HG03108 (cell line): ENCODE results near the gene TMEM14C.
"Not testable (repeated sequence)": the region's sequence is repeated elsewhere in the genome, so short reads cannot be mapped to it uniquely, and the experiment has no call there.

Experiments
- ATAC-seq: cut with Tn5 transposase; IDR thresholded peaks from one replicate; pipeline ENCODE4 v1.9.1; 2021; ENCODE audit warnings: moderate library complexity; ENCODE audit not compliant: unreplicated experiment

TMEM14C gene

DNA sequence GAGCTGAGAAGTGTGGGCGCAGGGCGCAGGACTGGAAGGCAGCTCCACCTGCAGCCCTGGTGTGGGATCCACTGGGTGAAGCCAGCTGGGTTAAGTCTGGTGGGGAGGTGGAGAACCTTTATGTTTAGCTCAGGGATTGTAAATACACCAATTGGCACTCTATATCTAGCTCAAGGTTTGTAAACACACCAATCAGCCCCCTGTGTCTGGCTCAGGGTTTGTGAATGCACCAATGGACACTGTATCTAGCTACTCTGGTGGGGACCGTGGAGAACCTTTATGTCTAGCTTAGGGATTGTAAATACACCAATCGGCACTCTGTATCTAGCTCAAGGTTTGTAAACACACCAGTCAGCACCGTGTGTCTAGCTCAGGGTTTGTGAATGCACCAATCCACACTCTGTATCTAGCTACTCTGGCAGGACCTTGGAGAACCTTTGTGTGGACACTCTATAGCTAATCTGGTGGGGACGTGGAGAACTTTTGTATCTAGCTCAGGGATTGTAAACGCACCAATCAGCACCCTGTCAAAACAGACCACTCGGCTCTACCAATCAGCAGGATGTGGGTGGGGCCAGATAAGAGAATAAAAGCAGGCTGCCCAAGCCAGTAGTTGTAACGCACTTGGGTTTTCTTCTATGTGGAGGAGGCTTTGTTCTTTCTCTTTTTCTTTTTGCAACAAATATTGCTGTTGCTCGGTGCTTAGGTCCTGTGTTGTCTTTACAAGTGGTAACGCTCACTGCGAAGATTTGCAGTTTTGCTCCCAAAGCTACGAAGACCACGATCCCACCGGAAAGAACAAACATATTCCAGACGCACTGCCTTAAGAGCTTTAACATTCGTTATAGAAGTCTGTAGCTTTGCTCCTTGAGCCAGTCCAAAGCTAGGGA is 1.7 kb upstream of the TMEM14C start:
- not testable (repeated sequence) for ATAC-seq

DNA sequence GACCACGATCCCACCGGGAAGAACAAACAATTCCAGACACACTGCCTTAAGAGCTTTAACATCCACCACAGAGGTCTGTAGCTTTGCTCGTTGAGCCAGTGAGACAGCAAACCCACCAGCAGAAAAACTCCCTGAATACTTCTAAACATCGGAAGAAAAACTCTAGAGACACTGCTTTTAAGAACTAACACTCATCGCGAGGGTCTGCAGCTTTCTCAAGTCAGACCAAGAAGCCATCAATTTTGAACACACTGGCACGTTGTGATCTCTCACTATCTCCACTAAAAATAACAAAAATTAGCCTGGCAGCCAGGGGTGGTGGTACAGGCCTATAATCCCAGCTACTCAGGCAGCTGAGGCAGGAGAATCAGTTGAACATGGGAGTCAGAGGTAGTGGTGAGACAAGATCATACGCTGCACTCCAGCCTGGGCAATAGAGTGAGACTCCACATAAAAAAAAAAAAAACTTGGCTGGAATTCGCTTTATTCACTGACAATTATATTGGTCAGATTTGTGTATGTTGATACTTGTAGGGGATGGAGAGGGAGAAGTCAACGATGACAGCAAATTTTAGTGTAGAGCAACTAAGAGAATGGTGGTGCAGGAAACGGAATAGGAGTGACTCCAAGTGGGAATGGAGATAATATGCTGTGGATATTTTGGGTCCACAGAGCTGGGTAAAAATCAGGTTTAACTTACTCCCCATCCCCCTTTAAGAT is 860 bp upstream of the TMEM14C start:
- no peak for ATAC-seq

GRCh38 chr6:10722570-10722819 is 375 bp upstream of the TMEM14C start:
- no peak for ATAC-seq

DNA sequence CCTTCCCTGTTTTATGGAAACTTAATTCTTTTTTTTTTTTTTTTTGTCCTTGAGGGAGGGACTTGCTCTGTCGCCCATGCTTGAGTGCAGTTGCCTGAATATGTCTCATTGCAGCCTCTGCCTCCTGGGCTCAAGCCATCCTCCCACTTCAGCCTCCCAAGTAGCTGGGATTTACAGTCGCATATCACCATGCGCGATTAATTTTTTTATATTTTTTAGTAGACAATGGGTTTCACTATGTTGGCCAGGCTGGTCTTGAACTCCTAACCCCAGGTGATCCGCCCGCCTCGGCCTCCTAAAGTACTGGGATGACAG is 654 bp downstream of the TMEM14C start:
- no peak for ATAC-seq

- ATAC-seq, result no peak
These were observed 2.2 kb downstream of the TMEM14C start for GRCh38 chr6:10725044-10725443.

DNA sequence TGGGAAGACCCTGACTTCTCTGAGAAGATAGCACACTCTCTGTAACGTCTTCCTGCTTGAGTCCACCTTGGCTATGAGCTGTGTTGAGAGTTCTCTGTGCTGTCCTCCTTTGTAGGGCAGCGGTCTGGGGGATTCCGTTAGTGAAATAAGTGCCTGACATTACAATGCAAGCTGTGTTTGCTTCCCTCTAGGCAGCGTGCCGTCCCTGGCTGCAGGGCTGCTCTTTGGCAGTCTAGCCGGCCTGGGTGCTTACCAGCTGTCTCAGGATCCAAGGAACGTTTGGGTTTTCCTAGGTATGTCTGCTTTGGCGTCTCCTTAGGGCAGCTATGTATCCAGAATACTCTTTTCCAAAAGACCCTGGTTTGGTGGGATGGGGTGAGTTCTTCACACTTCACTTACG is 2.8 kb downstream of the TMEM14C start:
- ATAC-seq, result no peak

- ATAC-seq, result no peak
These were observed 7.4 kb downstream of the TMEM14C start for GRCh38 chr6:10730254-10730653.

DNA sequence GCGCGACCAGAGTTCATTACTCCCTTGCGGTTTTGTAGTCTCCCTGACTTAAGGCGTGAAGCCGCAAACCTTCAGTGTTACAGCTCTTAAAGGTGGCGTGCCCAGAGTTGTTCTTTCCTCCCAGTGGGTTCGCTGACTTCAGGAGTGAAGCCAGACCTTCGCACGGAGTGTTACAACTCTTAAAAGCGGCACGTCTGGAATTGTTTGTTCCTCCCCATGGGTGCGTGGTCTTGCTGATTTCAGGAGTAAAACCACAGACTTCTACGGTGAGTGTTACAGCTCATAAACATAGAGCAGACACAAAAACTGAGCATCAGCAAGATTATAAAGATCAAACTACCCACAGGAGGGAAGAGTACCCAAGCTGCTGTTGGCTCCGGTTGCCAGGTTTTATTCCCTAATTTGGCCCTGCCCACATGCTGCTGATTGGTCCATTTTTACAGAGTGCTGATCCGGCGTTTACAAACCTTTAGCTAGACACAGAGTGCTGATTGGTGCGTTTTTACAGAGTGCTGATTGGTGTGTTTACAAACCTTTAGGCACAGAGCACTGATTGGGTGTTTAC is 10.4 kb downstream of the TMEM14C start:
- ATAC-seq, result no peak

- no peak for ATAC-seq
These were observed 11.0 kb downstream of the TMEM14C start for GRCh38 chr6:10733863-10734262.

- no peak for ATAC-seq
These were observed 13.9 kb downstream of the TMEM14C start for GRCh38 chr6:10736731-10737130.

GRCh38 chr6:10740061-10740460 is 17.2 kb downstream of the TMEM14C start:
- no peak for ATAC-seq

- not testable (repeated sequence) for ATAC-seq
These were observed 18.8 kb downstream of the TMEM14C start for GRCh38 chr6:10741643-10742042.

DNA sequence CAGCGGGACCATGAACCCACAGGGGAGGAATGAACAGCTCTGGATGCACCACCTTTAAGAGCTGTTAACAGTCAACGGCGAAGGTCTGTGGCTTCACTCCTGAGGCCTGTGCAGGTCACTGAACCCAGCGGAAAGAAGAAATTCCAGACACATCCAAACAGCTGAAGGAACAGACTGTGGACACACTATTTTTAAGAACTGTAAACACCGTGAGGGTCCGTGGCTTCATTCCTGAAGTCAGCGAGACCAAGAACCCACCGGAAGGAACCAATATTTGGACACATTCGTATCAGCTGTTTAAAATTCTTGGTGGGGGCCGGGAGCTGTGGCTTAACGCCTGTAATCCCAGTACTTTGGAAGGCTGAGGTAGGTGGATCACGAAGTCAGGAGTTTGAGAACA is 19.4 kb downstream of the TMEM14C start:
- no peak for ATAC-seq

GRCh38 chr6:10743515-10743914 is 20.6 kb downstream of the TMEM14C start:
- no peak for ATAC-seq

GRCh38 chr6:10745116-10745515 is 22.2 kb downstream of the TMEM14C start:
- ATAC-seq, result no peak

- no peak for ATAC-seq
These were observed 24.0 kb downstream of the TMEM14C start for GRCh38 chr6:10746915-10747250.

- ATAC-seq, result peak; percentile 95
These were observed 24.5 kb downstream of the TMEM14C start, which contains the start of gene TMEM14B for GRCh38 chr6:10747251-10747972. TMEM14B (plus strand) TSS chr6:10747805; CDS start chr6:10749246, 1,441 bp downstream.

- no peak for ATAC-seq
These were observed 26.9 kb downstream of the TMEM14C start for GRCh38 chr6:10749734-10750133.

DNA sequence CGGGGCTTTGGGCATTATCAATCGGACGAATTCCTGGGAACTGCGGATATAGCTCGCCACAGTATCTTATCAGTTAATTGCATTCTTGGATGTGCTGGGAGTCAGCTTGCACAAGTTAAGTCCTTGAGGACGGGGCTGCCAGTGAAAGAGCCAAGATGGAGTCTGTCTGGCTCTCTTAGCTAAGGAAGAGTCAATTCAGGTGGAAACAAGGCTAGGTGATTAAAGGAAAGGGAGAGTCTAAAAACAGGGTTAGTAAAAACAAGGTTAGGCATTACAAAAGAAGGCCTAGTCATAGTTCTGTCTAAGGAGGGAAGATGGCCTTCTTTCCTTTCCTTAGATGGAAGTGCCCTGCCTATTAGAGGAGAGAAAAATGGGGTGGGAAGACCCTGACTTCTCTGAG is 27.7 kb downstream of the TMEM14C start:
- ATAC-seq, result not testable (repeated sequence)

DNA sequence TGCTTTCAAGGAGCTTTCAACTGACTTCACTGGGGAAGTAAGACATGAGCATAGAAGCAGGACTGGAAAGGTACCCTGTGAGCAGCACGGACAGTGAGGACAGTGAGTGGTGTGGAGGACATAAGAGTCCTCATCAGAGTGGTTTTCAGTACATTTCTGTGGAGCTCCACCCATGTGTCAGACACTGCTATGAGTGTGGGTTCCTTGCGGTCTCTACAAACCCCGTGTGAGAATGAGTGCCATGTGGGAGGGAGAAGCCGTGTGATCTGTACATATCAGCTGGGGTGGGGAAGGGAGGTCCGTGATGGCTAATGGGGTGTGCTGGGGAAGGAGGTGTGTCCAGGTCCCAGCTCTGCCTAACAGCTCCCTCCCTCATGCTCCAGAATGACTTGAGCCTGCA is 28.9 kb downstream of the TMEM14C start:
- ATAC-seq, result not testable (repeated sequence)

DNA sequence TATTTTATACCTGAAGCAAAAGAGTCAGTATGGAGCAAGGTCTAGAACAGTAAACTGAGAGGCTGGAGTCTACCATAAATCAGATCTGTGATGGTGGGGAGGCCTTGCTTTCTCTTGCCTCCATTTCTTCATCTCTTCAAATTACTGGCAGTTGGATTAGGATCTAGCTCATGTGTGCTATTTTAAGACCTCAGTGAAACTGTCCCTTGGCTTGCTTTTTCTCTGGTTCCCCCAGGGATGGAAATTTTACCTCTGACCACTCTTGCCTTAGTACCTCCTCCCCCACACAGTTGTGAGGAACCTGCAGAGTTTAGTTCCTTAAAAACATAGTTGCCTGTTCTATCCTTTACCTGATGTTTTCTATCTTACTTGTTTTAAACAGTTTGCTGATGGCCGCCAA is 33.2 kb downstream of the TMEM14C start:
- no peak for ATAC-seq
